Chondrocyte (in vitro differentiated cells): ENCODE data around the gene ARHGAP19. TPM values are rescaled to one million over a fixed set of nuclear protein-coding genes. Genes with fewer than 3 reads are reported as not detected.

Source experiments
- DNase-seq: peaks from one replicate; pipeline ENCODE4 v3.0.0; 2021; ENCODE audit warnings: mixed read lengths, low spot score
- H3K27ac Mint-ChIP-seq: one replicate; pipeline ENCODE4 v1.8.0; 2021; ENCODE audit warnings: mild to moderate bottlenecking, moderate library complexity, mixed read lengths; ENCODE audit not compliant: unreplicated experiment
- H3K27me3 Mint-ChIP-seq: 2 replicates; pipeline ENCODE4 v1.8.0; 2021; ENCODE audit warnings: low read depth, mixed read lengths
- H3K36me3 Mint-ChIP-seq: 2 replicates; pipeline ENCODE4 v1.8.0; 2021; ENCODE audit warnings: low read depth, mixed read lengths
- H3K4me1 Mint-ChIP-seq: 2 replicates; pipeline ENCODE4 v1.8.0; 2021; ENCODE audit warnings: low read depth, mild to moderate bottlenecking, mixed read lengths
- H3K4me3 Mint-ChIP-seq: one replicate; pipeline ENCODE4 v1.8.0; 2021; ENCODE audit warnings: mild to moderate bottlenecking, moderate library complexity, mixed read lengths; ENCODE audit not compliant: unreplicated experiment
- H3K9me3 Mint-ChIP-seq: 2 replicates; pipeline ENCODE4 v1.8.0; 2021; ENCODE audit warnings: low read depth, mixed read lengths
- CTCF ChIP-seq: fragments of 200-600 bp; sonication (generic); IDR thresholded peaks from 2 replicates; pipeline ENCODE4 v1.5.0; 2021; ENCODE audit warnings: antibody characterized with exemption, mild to moderate bottlenecking, moderate library complexity
- total RNA-seq: library from RNA; stranded (reverse); gene quantifications from 3 replicates; pipeline ENCODE4 v1.2.1, GENCODE V29; 2021

Gene ARHGAP19
- total RNA-seq, 1 donor from 2014 or later, result 2.6 TPM

GRCh38 chr10:97217299-97217698 is 75.1 kb downstream of the ARHGAP19 start:
- no peak for DNase-seq
- peaks cover 3% of the 10 kb centered on the region for H3K27me3 Mint-ChIP-seq
- peaks cover 2% of the 10 kb centered on the region for H3K36me3 Mint-ChIP-seq
- H3K4me1 Mint-ChIP-seq, result peaks cover 13% of the 10 kb centered on the region
- no peak overlapping the region for H3K4me3 Mint-ChIP-seq
- H3K27ac Mint-ChIP-seq, result no peak overlapping the region
- no peaks in the 10 kb centered on the region for H3K9me3 Mint-ChIP-seq
- TF ChIP-seq CTCF, result no peak

GRCh38 chr10:97215619-97216260 is 76.7 kb downstream of the ARHGAP19 start:
- H3K4me1 Mint-ChIP-seq, result peaks cover 13% of the 10 kb centered on the region
- H3K27ac Mint-ChIP-seq, result no peak overlapping the region
- no peak overlapping the region for H3K4me3 Mint-ChIP-seq
- no peaks in the 10 kb centered on the region for H3K9me3 Mint-ChIP-seq
- no peak for DNase-seq
- no peak for TF ChIP-seq CTCF
- H3K36me3 Mint-ChIP-seq, result peaks cover 2% of the 10 kb centered on the region
- H3K27me3 Mint-ChIP-seq, result peaks cover 3% of the 10 kb centered on the region

GRCh38 chr10:97213431-97213830 is 79.0 kb downstream of the ARHGAP19 start:
- H3K27ac Mint-ChIP-seq, result no peak overlapping the region

GRCh38 chr10:97211229-97211628 is 81.2 kb downstream of the ARHGAP19 start:
- H3K27ac Mint-ChIP-seq, result no peak overlapping the region
- no peak for DNase-seq
- H3K9me3 Mint-ChIP-seq, result no peaks in the 10 kb centered on the region
- no peak for TF ChIP-seq CTCF
- H3K27me3 Mint-ChIP-seq, result peaks cover 10% of the 10 kb centered on the region
- H3K36me3 Mint-ChIP-seq, result peaks cover 2% of the 10 kb centered on the region
- no peak overlapping the region for H3K4me3 Mint-ChIP-seq
- H3K4me1 Mint-ChIP-seq, result no peaks in the 10 kb centered on the region

More at GRCh38 chr10:97213431-97213830, 79.0 kb downstream of the ARHGAP19 start:
- no peaks in the 10 kb centered on the region for H3K9me3 Mint-ChIP-seq
- H3K4me3 Mint-ChIP-seq, result no peak overlapping the region
- TF ChIP-seq CTCF, result no peak
- H3K27me3 Mint-ChIP-seq, result peaks cover 3% of the 10 kb centered on the region
- H3K36me3 Mint-ChIP-seq, result peaks cover 2% of the 10 kb centered on the region
- peaks cover 10% of the 10 kb centered on the region for H3K4me1 Mint-ChIP-seq
- no peak for DNase-seq

- no peaks in the 10 kb centered on the region for H3K4me1 Mint-ChIP-seq
- peak; percentile 98 for TF ChIP-seq CTCF
- peaks cover 2% of the 10 kb centered on the region for H3K36me3 Mint-ChIP-seq
- DNase-seq, result no peak
- H3K4me3 Mint-ChIP-seq, result no peak overlapping the region
- peaks cover 12% of the 10 kb centered on the region for H3K27me3 Mint-ChIP-seq
- no peaks in the 10 kb centered on the region for H3K9me3 Mint-ChIP-seq
- no peak overlapping the region for H3K27ac Mint-ChIP-seq
Measured at GRCh38 chr10:97210543-97210960, 81.9 kb downstream of the ARHGAP19 start.
